ENCODE data around the gene GSTM3. TPM values are rescaled to one million over a fixed set of nuclear protein-coding genes. Genes with fewer than 3 reads are reported as not detected.

GSTM3 gene
- total RNA-seq, 2 donors from 2014 or later = 5.5 to 10.3 TPM

- H3K9me3 Mint-ChIP-seq = peaks cover 22% of the 10 kb centered on the region
- no peak overlapping the region for H3K4me3 Mint-ChIP-seq
- Histone ChIP-seq H3K4me3 (ENCODE audit: low read length) (no peak overlapping the region), H3K4me1 (ENCODE audit: control insufficient read depth, insufficient read depth, low read length) (no peaks in the 10 kb centered on the region), H3K27ac (ENCODE audit: low read depth, low read length) (no peak overlapping the region), H3K27me3 (ENCODE audit: control insufficient read depth, insufficient read depth, low read length, poor library complexity, severe bottlenecking) (no peaks in the 10 kb centered on the region), H3K9ac (ENCODE audit: extremely low read depth, low read length, poor library complexity, severe bottlenecking) (no peak overlapping the region), H3K9me3 (ENCODE audit: control insufficient read depth, low read length) (peaks cover 20% of the 10 kb centered on the region), H3K36me3 (ENCODE audit: control insufficient read depth, insufficient read depth, low read length) (no peaks in the 10 kb centered on the region)
- peaks cover 2% of the 10 kb centered on the region for H3K27me3 Mint-ChIP-seq (ENCODE audit: insufficient read depth)
- peaks cover 3% of the 10 kb centered on the region for H3K4me1 Mint-ChIP-seq
- no peak overlapping the region for H3K27ac Mint-ChIP-seq
- DNase-seq = no peak
- peaks cover 5% of the 10 kb centered on the region for H3K36me3 Mint-ChIP-seq (ENCODE audit: low read depth)
- no peak for TF ChIP-seq CTCF (conservative IDR thresholded peaks at IDR 0.05)
- WGBS, 2 experiments (ENCODE audit: insufficient coverage in 1 of 2, insufficient read length in 1 of 2) = 60 to 89% methylated on average over 1 of the region's 1 CpG
Measured at GRCh38 chr1:109726007-109726406, 14.8 kb downstream of the GSTM3 start.

GRCh38 chr1:109725510-109725909 is 15.3 kb downstream of the GSTM3 start:
- Histone ChIP-seq H3K9me3 (ENCODE audit: control insufficient read depth, low read length) (peaks cover 20% of the 10 kb centered on the region), H3K9ac (ENCODE audit: extremely low read depth, low read length, poor library complexity, severe bottlenecking) (no peak overlapping the region), H3K27me3 (ENCODE audit: control insufficient read depth, insufficient read depth, low read length, poor library complexity, severe bottlenecking) (no peaks in the 10 kb centered on the region), H3K4me1 (ENCODE audit: control insufficient read depth, insufficient read depth, low read length) (no peaks in the 10 kb centered on the region), H3K4me3 (ENCODE audit: low read length) (no peak overlapping the region), H3K36me3 (ENCODE audit: control insufficient read depth, insufficient read depth, low read length) (no peaks in the 10 kb centered on the region), H3K27ac (ENCODE audit: low read depth, low read length) (no peak overlapping the region)
- Mint-ChIP-seq H3K36me3 (ENCODE audit: low read depth) (peaks cover 5% of the 10 kb centered on the region), H3K9me3 (peaks cover 20% of the 10 kb centered on the region), H3K4me1 (peaks cover 3% of the 10 kb centered on the region), H3K27me3 (ENCODE audit: insufficient read depth) (peaks cover 2% of the 10 kb centered on the region), H3K4me3 (no peak overlapping the region), H3K27ac (no peak overlapping the region)
- 91% methylated on average over 4 of the region's 4 CpGs for WGBS, 2 experiments (ENCODE audit: insufficient coverage in 1 of 2, insufficient read length in 1 of 2)
- no peak for DNase-seq
- no peak for TF ChIP-seq CTCF (conservative IDR thresholded peaks at IDR 0.05)

GRCh38 chr1:109724933-109725332 is 15.9 kb downstream of the GSTM3 start:
- Histone ChIP-seq H3K36me3 (ENCODE audit: control insufficient read depth, insufficient read depth, low read length) (no peaks in the 10 kb centered on the region), H3K4me3 (ENCODE audit: low read length) (no peak overlapping the region), H3K27me3 (ENCODE audit: control insufficient read depth, insufficient read depth, low read length, poor library complexity, severe bottlenecking) (no peaks in the 10 kb centered on the region), H3K9me3 (ENCODE audit: control insufficient read depth, low read length) (peaks cover 20% of the 10 kb centered on the region), H3K4me1 (ENCODE audit: control insufficient read depth, insufficient read depth, low read length) (no peaks in the 10 kb centered on the region), H3K27ac (ENCODE audit: low read depth, low read length) (no peak overlapping the region), H3K9ac (ENCODE audit: extremely low read depth, low read length, poor library complexity, severe bottlenecking) (no peak overlapping the region)
- DNase-seq = no peak
- Mint-ChIP-seq H3K36me3 (ENCODE audit: low read depth) (peaks cover 5% of the 10 kb centered on the region), H3K27me3 (ENCODE audit: insufficient read depth) (peaks cover 2% of the 10 kb centered on the region), H3K9me3 (peaks cover 20% of the 10 kb centered on the region), H3K4me1 (peaks cover 3% of the 10 kb centered on the region), H3K4me3 (no peak overlapping the region), H3K27ac (no peak overlapping the region)
- TF ChIP-seq CTCF (conservative IDR thresholded peaks at IDR 0.05) = no peak
- 83 to 92% methylated on average over 4 of the region's 5 CpGs for WGBS, 2 experiments (ENCODE audit: insufficient coverage in 1 of 2, insufficient read length in 1 of 2)
